ENCODE measurements around the gene TTC32. TPM values are rescaled to one million over a fixed set of nuclear protein-coding genes. Genes with fewer than 3 reads are reported as not detected.

The TTC32 gene
- total RNA-seq, 4 donors from 2014 or later, result 11.5 to 18.6 (median 14.1) TPM

- 69 to 77% methylated on average over 7 of the region's 7 CpGs for whole genome bisulfite sequencing, 2 donors
- no peak overlapping the region for H3K4me3 ChIP-seq (ENCODE audit: low read depth, poor library complexity, severe bottlenecking)
- DNase-seq (ENCODE audit: low spot score in 2 of 2), result no peak
- TF ChIP-seq CTCF (IDR thresholded peaks at IDR 0.05) (no peak), POLR2A (IDR thresholded peaks at IDR 0.05) (no peak)
- intact Hi-C loops (cut with DNase I; ENCODE audit: low total_unique reads), result loop anchor here (10.0 kb wide), 1 partner anchor 1112 kb away; no protein-coding TSS in a partner anchor
These were observed 44.7 kb downstream of the TTC32 start for GRCh38 chr2:19857100-19857499.

- intact Hi-C loops (cut with DNase I; ENCODE audit: low total_unique reads), result loop anchor here (10.0 kb wide), 1 partner anchor 1111 kb away; no protein-coding TSS in a partner anchor
- no peak overlapping the region for H3K4me3 ChIP-seq (ENCODE audit: low read depth, poor library complexity, severe bottlenecking)
- DNase-seq (ENCODE audit: low spot score in 2 of 2), result peak in 1 of 2 donors; percentile 74
- WGBS, 2 donors, result 61 to 72% methylated on average over 15 of the region's 15 CpGs
- TF ChIP-seq POLR2A (IDR thresholded peaks at IDR 0.05) (no peak), CTCF (IDR thresholded peaks at IDR 0.05) (no peak)
These were observed 46.0 kb downstream of the TTC32 start for GRCh38 chr2:19855542-19856431.

- TF ChIP-seq CTCF (IDR thresholded peaks at IDR 0.05) (no peak), POLR2A (IDR thresholded peaks at IDR 0.05) (no peak)
- peak in 1 of 2 donors; percentile 77 for DNase-seq (ENCODE audit: low spot score in 2 of 2)
- intact Hi-C loops (cut with DNase I; ENCODE audit: low total_unique reads), result loop anchor here (10.0 kb wide), 1 partner anchor 1110 kb away; no protein-coding TSS in a partner anchor
- WGBS, 2 donors, result 90 to 92% methylated on average over 20 of the region's 20 CpGs
- H3K4me3 ChIP-seq (ENCODE audit: low read depth, poor library complexity, severe bottlenecking), result no peak overlapping the region
These were observed 46.9 kb downstream of the TTC32 start for GRCh38 chr2:19854596-19855541.

- H3K4me3 ChIP-seq (ENCODE audit: low read depth, poor library complexity, severe bottlenecking), result no peak overlapping the region
- TF ChIP-seq POLR2A (IDR thresholded peaks at IDR 0.05), result no peak
- no peak for TF ChIP-seq CTCF (IDR thresholded peaks at IDR 0.05)
- intact Hi-C loops (cut with DNase I; ENCODE audit: low total_unique reads), result loop anchor here (10.0 kb wide), 1 partner anchor 1106 kb away; no protein-coding TSS in a partner anchor
- peak in 1 of 2 donors; percentile 58 for DNase-seq (ENCODE audit: low spot score in 2 of 2)
- 87 to 91% methylated on average over 6 of the region's 7 CpGs for WGBS, 2 donors
These were observed 50.6 kb downstream of the TTC32 start for GRCh38 chr2:19851116-19851695.

Measured in lower leg skin (tissue), 4 donors.